PC-9 (cell line): ENCODE measurements around the gene IGF2R.

ENCODE experiments used
- CTCF ChIP-seq: fragments of 200-600 bp; sonication (generic); conservative IDR thresholded peaks from 2 replicates; pipeline ENCODE4 v1.6.1; 2017; ENCODE audit warnings: mixed run types, antibody characterized with exemption, mild to moderate bottlenecking, moderate library complexity
- EZH2 ChIP-seq: fragments of 200-600 bp; sonication (generic); IDR thresholded peaks from 2 replicates; pipeline ENCODE4 v1.8.0; 2017; ENCODE audit warnings: antibody characterized with exemption, low read depth

DNA sequence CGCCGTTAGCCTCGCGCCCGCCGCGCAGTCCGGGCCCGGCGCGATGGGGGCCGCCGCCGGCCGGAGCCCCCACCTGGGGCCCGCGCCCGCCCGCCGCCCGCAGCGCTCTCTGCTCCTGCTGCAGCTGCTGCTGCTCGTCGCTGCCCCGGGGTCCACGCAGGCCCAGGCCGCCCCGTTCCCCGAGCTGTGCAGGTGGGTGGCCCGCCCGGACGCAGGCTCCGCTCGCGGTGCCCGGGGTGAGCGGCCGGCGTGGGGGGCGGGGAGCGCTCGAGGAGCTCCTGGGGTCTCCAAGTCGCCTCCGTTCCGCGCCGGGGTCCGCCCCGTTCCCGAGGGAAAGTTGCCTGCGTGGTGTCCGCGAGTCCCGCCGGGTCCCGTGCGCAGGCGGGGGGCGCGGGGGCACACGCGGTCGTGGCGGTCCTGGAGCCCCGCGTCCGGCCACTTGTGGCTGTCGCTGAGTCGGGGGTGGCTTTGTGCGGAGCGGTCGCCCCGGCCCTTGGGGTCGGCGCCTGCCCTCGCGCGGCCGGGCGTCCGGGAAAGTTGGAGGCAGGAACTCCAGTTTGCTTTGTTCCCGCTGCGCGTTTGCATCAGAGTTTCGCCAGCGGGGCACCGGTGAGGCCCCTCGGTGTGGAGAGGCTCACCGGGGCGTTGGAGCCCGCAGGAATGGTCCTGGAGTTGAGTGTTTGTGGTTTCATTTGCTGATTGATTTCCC lies 476 bp downstream of the IGF2R start:
- TF ChIP-seq CTCF (no peak), EZH2 (no peak)
